Liver (tissue), 9 donors: ENCODE data around the gene ABHD13. TPM values are rescaled to one million over a fixed set of nuclear protein-coding genes. Genes with fewer than 3 reads are reported as not detected.

ENCODE experiments used
- DNase-seq: peaks from one replicate; pipeline ENCODE4 v3.0.0-alpha.2; 2017; ENCODE audit warnings: low spot score
- H3K27ac ChIP-seq, 2 donors: one replicate each; pipeline ENCODE4 v1.7.0; 2013; ENCODE audit warnings: inconsistent platforms in 2 of 2, low read length in 2 of 2, control low read depth in 1 of 2, low read depth in 1 of 2, mild to moderate bottlenecking in 1 of 2
- H3K27me3 ChIP-seq, 4 donors: one replicate each; pipeline versions ENCODE4 v1.6.1 to v1.7.0; 2013; ENCODE audit warnings: low read length in 3 of 4, inconsistent platforms in 1 of 4, mild to moderate bottlenecking in 1 of 4, moderate library complexity in 1 of 4; ENCODE audit not compliant: control insufficient read depth in 4 of 4, insufficient read depth in 4 of 4
- H3K36me3 ChIP-seq, 4 donors: one replicate each; pipeline versions ENCODE4 v1.6.1 to v1.7.0; 2013; ENCODE audit warnings: low read length in 3 of 4, mild to moderate bottlenecking in 3 of 4, low read depth in 1 of 4, moderate library complexity in 1 of 4; ENCODE audit not compliant: control insufficient read depth in 4 of 4, insufficient read depth in 3 of 4
- H3K4me1 ChIP-seq, 4 donors: one replicate each; pipeline versions ENCODE4 v1.6.1 to v1.7.0; 2013; ENCODE audit warnings: low read length in 3 of 4, mild to moderate bottlenecking in 3 of 4, moderate library complexity in 1 of 4; ENCODE audit not compliant: control insufficient read depth in 4 of 4, insufficient read depth in 4 of 4
- H3K4me3 ChIP-seq, 3 donors: one replicate each; pipeline versions ENCODE4 v1.6.1 to v1.7.0; 2013; ENCODE audit warnings: low read length in 3 of 3, control low read depth in 1 of 3, low read depth in 1 of 3, mild to moderate bottlenecking in 1 of 3
- H3K9ac ChIP-seq, 2 donors: one replicate each; pipeline ENCODE4 v1.7.0; 2013; ENCODE audit warnings: low read length in 2 of 2, mild to moderate bottlenecking in 2 of 2, moderate library complexity in 2 of 2, control low read depth in 1 of 2, low read depth in 1 of 2
- H3K9me3 ChIP-seq, 4 donors: one replicate each; pipeline versions ENCODE4 v1.6.1 to v1.7.0; 2013; ENCODE audit warnings: low read length in 3 of 4; ENCODE audit not compliant: control insufficient read depth in 4 of 4
- ATF3 ChIP-seq: IDR thresholded peaks from 2 replicates; pipeline ENCODE4 v1.6.1; 2016; ENCODE audit warnings: antibody characterized with exemption
- CTCF ChIP-seq: fragments of 150-350 bp; IDR thresholded peaks from 2 replicates; pipeline ENCODE4 v1.5.1; 2017; ENCODE audit warnings: improper control_type of control experiment, low read depth, low read length; ENCODE audit not compliant: missing input control
- FOXA2 ChIP-seq: IDR thresholded peaks from 2 replicates; pipeline ENCODE4 v1.6.1; 2016; ENCODE audit warnings: antibody characterized with exemption
- GABPA ChIP-seq, 2 donors: IDR thresholded peaks in 1 of 2; conservative IDR thresholded peaks in 1 of 2; 2 replicates each; pipeline ENCODE4 v1.6.1; 2016; ENCODE audit warnings: antibody characterized with exemption in 2 of 2, mild to moderate bottlenecking in 1 of 2, moderate library complexity in 1 of 2
- HNF4A ChIP-seq, 2 donors: conservative IDR thresholded peaks; 2 replicates each; pipeline ENCODE4 v1.6.1; 2016; ENCODE audit warnings: antibody characterized with exemption in 2 of 2, mild to moderate bottlenecking in 2 of 2
- HNF4G ChIP-seq: IDR thresholded peaks from 2 replicates; pipeline ENCODE4 v1.6.1; 2016; ENCODE audit warnings: antibody characterized with exemption
- JUND ChIP-seq, 2 donors: IDR thresholded peaks; 2 replicates each; pipeline ENCODE4 v1.6.1; 2016; ENCODE audit warnings: antibody characterized with exemption in 2 of 2
- MAX ChIP-seq: IDR thresholded peaks from 2 replicates; pipeline ENCODE4 v1.6.1; 2016; ENCODE audit warnings: antibody characterized with exemption
- RXRA ChIP-seq, 2 donors: IDR thresholded peaks; 2 replicates each; pipeline ENCODE4 v1.6.1; 2017 to 2018; ENCODE audit warnings: antibody characterized with exemption in 2 of 2, mild to moderate bottlenecking in 1 of 2
- SP1 ChIP-seq: IDR thresholded peaks from 2 replicates; pipeline ENCODE4 v1.6.1; 2018; ENCODE audit warnings: antibody characterized with exemption, mild to moderate bottlenecking
- YY1 ChIP-seq: IDR thresholded peaks from 2 replicates; pipeline ENCODE4 v1.6.1; 2016; ENCODE audit warnings: antibody characterized with exemption, mild to moderate bottlenecking
- ZBTB33 ChIP-seq: IDR thresholded peaks from 2 replicates; pipeline ENCODE4 v1.6.1; 2016; ENCODE audit warnings: antibody characterized with exemption
- WGBS: extraction: QIAGEN DNeasy Blood & Tissue Kit; methylation state at CpG from one replicate; pipeline ENCODE4 v1.1.7; 2013; 5-methylcytosine and 5-hydroxymethylcytosine counted together
- polyA plus RNA-seq, 2 donors: library from polyadenylated mRNA; stranded (reverse) in 1 of 2; unstranded in 1 of 2; fragments of 200-250 nt in 1 of 2; fragments of >200 nt in 1 of 2; fragmentation: Nextera tagmentation in 1 of 2; extraction: Ambion mirVana in 1 of 2; gene quantifications; one replicate each; pipeline versions ENCODE4 v1.2.1 to v1.2.3, GENCODE V29; 2013 to 2015
- total RNA-seq, 2 donors: library from RNA; depleted of rRNA; stranded (reverse); fragments of >200 nt; gene quantifications; one replicate each; pipeline ENCODE4 v1.2.3, GENCODE V29; 2014
- TF ChIP-seq, protein P1 (sequence below): IDR thresholded peaks from 2 replicates; pipeline ENCODE4 v1.6.1; 2016; ENCODE audit warnings: antibody characterized with exemption, mild to moderate bottlenecking
- donor health status: healthy.
- donor health status: healthy.
- donor health status: healthy.
- donor health status: healthy.
- donor health status: healthy.

Gene ABHD13
- total and polyA plus RNA-seq, 4 donors: 3.6 to 10.3 (median 6.8) TPM

- H3K9me3 ChIP-seq: no peaks in the 10 kb centered on the region
- no peak for DNase-seq
- no peak overlapping the region for H3K4me3 ChIP-seq
- H3K27me3 ChIP-seq: no peaks in the 10 kb centered on the region
- peaks cover 0 to 3% (median 0%) of the 10 kb centered on the region in 4 donors for H3K36me3 ChIP-seq
- TF ChIP-seq, protein P1, sequence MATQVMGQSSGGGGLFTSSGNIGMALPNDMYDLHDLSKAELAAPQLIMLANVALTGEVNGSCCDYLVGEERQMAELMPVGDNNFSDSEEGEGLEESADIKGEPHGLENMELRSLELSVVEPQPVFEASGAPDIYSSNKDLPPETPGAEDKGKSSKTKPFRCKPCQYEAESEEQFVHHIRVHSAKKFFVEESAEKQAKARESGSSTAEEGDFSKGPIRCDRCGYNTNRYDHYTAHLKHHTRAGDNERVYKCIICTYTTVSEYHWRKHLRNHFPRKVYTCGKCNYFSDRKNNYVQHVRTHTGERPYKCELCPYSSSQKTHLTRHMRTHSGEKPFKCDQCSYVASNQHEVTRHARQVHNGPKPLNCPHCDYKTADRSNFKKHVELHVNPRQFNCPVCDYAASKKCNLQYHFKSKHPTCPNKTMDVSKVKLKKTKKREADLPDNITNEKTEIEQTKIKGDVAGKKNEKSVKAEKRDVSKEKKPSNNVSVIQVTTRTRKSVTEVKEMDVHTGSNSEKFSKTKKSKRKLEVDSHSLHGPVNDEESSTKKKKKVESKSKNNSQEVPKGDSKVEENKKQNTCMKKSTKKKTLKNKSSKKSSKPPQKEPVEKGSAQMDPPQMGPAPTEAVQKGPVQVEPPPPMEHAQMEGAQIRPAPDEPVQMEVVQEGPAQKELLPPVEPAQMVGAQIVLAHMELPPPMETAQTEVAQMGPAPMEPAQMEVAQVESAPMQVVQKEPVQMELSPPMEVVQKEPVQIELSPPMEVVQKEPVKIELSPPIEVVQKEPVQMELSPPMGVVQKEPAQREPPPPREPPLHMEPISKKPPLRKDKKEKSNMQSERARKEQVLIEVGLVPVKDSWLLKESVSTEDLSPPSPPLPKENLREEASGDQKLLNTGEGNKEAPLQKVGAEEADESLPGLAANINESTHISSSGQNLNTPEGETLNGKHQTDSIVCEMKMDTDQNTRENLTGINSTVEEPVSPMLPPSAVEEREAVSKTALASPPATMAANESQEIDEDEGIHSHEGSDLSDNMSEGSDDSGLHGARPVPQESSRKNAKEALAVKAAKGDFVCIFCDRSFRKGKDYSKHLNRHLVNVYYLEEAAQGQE: no peak
- TF ChIP-seq CTCF (no peak), HNF4A (conservative IDR thresholded peaks at IDR 0.05) (no peak), MAX (no peak), SP1 (no peak), YY1 (no peak), GABPA (IDR thresholded peaks at IDR 0.05 in 1 of 2, conservative IDR thresholded peaks at IDR 0.05 in 1 of 2) (no peak), HNF4G (no peak), JUND (IDR thresholded peaks at IDR 0.05) (no peak), FOXA2 (no peak), ATF3 (no peak), RXRA (IDR thresholded peaks at IDR 0.05) (no peak), ZBTB33 (no peak)
- peaks cover 4 to 26% (median 10%) of the 10 kb centered on the region in 4 donors for H3K4me1 ChIP-seq
- no peak overlapping the region for H3K9ac ChIP-seq
- 69% methylated on average over 1 of the region's 1 CpG for WGBS
- H3K27ac ChIP-seq: no peak overlapping the region
Measured at GRCh38 chr13:108225440-108225839, 7.2 kb downstream of the ABHD13 start.

GRCh38 chr13:108226184-108226583 is 8.0 kb downstream of the ABHD13 start:
- Histone ChIP-seq H3K27ac (no peak overlapping the region), H3K4me3 (no peak overlapping the region), H3K9me3 (no peaks in the 10 kb centered on the region), H3K27me3 (no peaks in the 10 kb centered on the region), H3K4me1 (peaks cover 2 to 32% (median 11%) of the 10 kb centered on the region in 4 donors), H3K36me3 (peaks cover 0 to 3% (median 0%) of the 10 kb centered on the region in 4 donors), H3K9ac (no peak overlapping the region)
- TF ChIP-seq ZBTB33: no peak
- TF ChIP-seq HNF4A (conservative IDR thresholded peaks at IDR 0.05): no peak
- 35% methylated on average over 1 of the region's 1 CpG for WGBS
- DNase-seq: no peak
